Measurements from ENCODE around the gene FAIM2. TPM values are rescaled to one million over a fixed set of nuclear protein-coding genes. Genes with fewer than 3 reads are reported as not detected.

Gene FAIM2
- total RNA-seq, 1 experiment from 2014 or later: 0.22 TPM

GRCh38 chr12:49920241-49920914 lies 16.7 kb upstream of the FAIM2 start (continued):
- no peak for TF ChIP-seq ZBTB21 (CRISPR knock-in tag; IDR thresholded peaks at IDR 0.05; ENCODE audit: borderline replicate concordance)
- no peak for TF ChIP-seq ATF2 (CRISPR knock-in tag; IDR thresholded peaks at IDR 0.05; ENCODE audit: borderline replicate concordance, low read depth)
- TF ChIP-seq ZNF512 (CRISPR knock-in tag; IDR thresholded peaks at IDR 0.05; ENCODE audit: borderline replicate concordance): no peak
- TF ChIP-seq STAT6 (CRISPR knock-in tag; conservative IDR thresholded peaks at IDR 0.05; ENCODE audit: low read depth): no peak
- TF ChIP-seq ZNF263 (CRISPR knock-in tag; IDR thresholded peaks at IDR 0.05; ENCODE audit: low read depth): no peak
- TF ChIP-seq, protein P1, sequence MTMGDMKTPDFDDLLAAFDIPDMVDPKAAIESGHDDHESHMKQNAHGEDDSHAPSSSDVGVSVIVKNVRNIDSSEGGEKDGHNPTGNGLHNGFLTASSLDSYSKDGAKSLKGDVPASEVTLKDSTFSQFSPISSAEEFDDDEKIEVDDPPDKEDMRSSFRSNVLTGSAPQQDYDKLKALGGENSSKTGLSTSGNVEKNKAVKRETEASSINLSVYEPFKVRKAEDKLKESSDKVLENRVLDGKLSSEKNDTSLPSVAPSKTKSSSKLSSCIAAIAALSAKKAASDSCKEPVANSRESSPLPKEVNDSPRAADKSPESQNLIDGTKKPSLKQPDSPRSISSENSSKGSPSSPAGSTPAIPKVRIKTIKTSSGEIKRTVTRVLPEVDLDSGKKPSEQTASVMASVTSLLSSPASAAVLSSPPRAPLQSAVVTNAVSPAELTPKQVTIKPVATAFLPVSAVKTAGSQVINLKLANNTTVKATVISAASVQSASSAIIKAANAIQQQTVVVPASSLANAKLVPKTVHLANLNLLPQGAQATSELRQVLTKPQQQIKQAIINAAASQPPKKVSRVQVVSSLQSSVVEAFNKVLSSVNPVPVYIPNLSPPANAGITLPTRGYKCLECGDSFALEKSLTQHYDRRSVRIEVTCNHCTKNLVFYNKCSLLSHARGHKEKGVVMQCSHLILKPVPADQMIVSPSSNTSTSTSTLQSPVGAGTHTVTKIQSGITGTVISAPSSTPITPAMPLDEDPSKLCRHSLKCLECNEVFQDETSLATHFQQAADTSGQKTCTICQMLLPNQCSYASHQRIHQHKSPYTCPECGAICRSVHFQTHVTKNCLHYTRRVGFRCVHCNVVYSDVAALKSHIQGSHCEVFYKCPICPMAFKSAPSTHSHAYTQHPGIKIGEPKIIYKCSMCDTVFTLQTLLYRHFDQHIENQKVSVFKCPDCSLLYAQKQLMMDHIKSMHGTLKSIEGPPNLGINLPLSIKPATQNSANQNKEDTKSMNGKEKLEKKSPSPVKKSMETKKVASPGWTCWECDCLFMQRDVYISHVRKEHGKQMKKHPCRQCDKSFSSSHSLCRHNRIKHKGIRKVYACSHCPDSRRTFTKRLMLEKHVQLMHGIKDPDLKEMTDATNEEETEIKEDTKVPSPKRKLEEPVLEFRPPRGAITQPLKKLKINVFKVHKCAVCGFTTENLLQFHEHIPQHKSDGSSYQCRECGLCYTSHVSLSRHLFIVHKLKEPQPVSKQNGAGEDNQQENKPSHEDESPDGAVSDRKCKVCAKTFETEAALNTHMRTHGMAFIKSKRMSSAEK (CRISPR knock-in tag; IDR thresholded peaks at IDR 0.05; ENCODE audit: borderline replicate concordance): no peak
- TF ChIP-seq ZNF317 (CRISPR knock-in tag; IDR thresholded peaks at IDR 0.05; ENCODE audit: borderline replicate concordance, low read depth): no peak
- TF ChIP-seq ZNF416 (CRISPR knock-in tag; IDR thresholded peaks at IDR 0.05): no peak
- TF ChIP-seq IRF2 (CRISPR knock-in tag; IDR thresholded peaks at IDR 0.05; ENCODE audit: borderline replicate concordance, low read depth): no peak
- TF ChIP-seq MXD4 (CRISPR knock-in tag; IDR thresholded peaks at IDR 0.05; ENCODE audit: borderline replicate concordance): no peak

GRCh38 chr12:49917788-49918173 lies 14.1 kb upstream of the FAIM2 start:
- Mint-ChIP-seq H3K9me3 (no peaks in the 10 kb centered on the region), H3K4me3 (no peak overlapping the region), H3K4me1 (peaks cover 6% of the 10 kb centered on the region), H3K27ac (no peak overlapping the region), H3K27me3 (ENCODE audit: low read depth) (no peaks in the 10 kb centered on the region; the same call in 1 of the 2 replicates), H3K36me3 (no peaks in the 10 kb centered on the region)
- CTCF ChIA-PET: interaction anchor here (0.5 to 1.6 kb wide), 2 partner anchors 49 to 83 kb away, joined by 3 read pairs; no protein-coding TSS in a partner anchor
- POLR2A ChIA-PET: no interaction called here
- DNase-seq (ENCODE audit: low spot score) (no peak), ATAC-seq (no peak)
- TF ChIP-seq ZNF671 (CRISPR knock-in tag; IDR thresholded peaks at IDR 0.05): no peak
- TF ChIP-seq, protein P2, sequence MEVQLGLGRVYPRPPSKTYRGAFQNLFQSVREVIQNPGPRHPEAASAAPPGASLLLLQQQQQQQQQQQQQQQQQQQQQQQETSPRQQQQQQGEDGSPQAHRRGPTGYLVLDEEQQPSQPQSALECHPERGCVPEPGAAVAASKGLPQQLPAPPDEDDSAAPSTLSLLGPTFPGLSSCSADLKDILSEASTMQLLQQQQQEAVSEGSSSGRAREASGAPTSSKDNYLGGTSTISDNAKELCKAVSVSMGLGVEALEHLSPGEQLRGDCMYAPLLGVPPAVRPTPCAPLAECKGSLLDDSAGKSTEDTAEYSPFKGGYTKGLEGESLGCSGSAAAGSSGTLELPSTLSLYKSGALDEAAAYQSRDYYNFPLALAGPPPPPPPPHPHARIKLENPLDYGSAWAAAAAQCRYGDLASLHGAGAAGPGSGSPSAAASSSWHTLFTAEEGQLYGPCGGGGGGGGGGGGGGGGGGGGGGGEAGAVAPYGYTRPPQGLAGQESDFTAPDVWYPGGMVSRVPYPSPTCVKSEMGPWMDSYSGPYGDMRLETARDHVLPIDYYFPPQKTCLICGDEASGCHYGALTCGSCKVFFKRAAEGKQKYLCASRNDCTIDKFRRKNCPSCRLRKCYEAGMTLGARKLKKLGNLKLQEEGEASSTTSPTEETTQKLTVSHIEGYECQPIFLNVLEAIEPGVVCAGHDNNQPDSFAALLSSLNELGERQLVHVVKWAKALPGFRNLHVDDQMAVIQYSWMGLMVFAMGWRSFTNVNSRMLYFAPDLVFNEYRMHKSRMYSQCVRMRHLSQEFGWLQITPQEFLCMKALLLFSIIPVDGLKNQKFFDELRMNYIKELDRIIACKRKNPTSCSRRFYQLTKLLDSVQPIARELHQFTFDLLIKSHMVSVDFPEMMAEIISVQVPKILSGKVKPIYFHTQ (CRISPR knock-in tag; IDR thresholded peaks at IDR 0.05): no peak
- TF ChIP-seq ZNF512 (CRISPR knock-in tag; IDR thresholded peaks at IDR 0.05; ENCODE audit: borderline replicate concordance): no peak
- no peak for TF ChIP-seq ZNF219 (CRISPR knock-in tag; IDR thresholded peaks at IDR 0.05; ENCODE audit: borderline replicate concordance)
- TF ChIP-seq ZNF423 (CRISPR knock-in tag; IDR thresholded peaks at IDR 0.05): no peak
- no peak for TF ChIP-seq E2F1 (CRISPR knock-in tag; IDR thresholded peaks at IDR 0.05)
- no peak for TF ChIP-seq ZNF425 (CRISPR knock-in tag; conservative IDR thresholded peaks at IDR 0.05)
